Pancreas (tissue), 10 donors: ENCODE data around the gene AIG1. TPM values are rescaled to one million over a fixed set of nuclear protein-coding genes. Genes with fewer than 3 reads are reported as not detected.

Experiments
- ATAC-seq, 4 donors: fragments of 200-7000 bp; cut with Tn5 transposase; one replicate each; pipeline versions ENCODE4 v1.8.0 to v1.9.1; 2020; ENCODE audit warnings: mild to moderate bottlenecking in 4 of 4, moderate library complexity in 4 of 4
- DNase-seq, 6 donors: peaks; one replicate each; pipeline ENCODE4 v3.0.0-alpha.2; 2020
- FAIRE-seq: peaks from 2 replicates; lab custom pipeline; 2012; peaks lifted over from hg19 to GRCh38; lab: Jason Lieb, UNC
- H3K27ac ChIP-seq, 4 donors: fragments of 200-600 bp; sonication (generic); 1 replicate in 3 of 4; 2 replicates in 1 of 4; pipeline versions ENCODE4 v1.5.0 to v1.8.0; 2020
- H3K27me3 ChIP-seq, 4 donors: fragments of 200-600 bp; one replicate each; pipeline ENCODE4 v1.8.0; 2021
- H3K36me3 ChIP-seq, 3 donors: fragments of 200-600 bp; sonication (generic) in 1 of 3; one replicate each; pipeline versions ENCODE4 v1.5.0 to v1.8.0; 2020 to 2021
- H3K4me1 ChIP-seq, 3 donors: fragments of 200-600 bp; one replicate each; pipeline ENCODE4 v1.8.0; 2021
- H3K4me3 ChIP-seq, 4 donors: fragments of 200-600 bp; sonication (generic) in 2 of 4; one replicate each; pipeline versions ENCODE4 v1.5.0 to v1.8.0; 2020 to 2021
- H3K9me3 ChIP-seq, 4 donors: fragments of 200-600 bp; one replicate each; pipeline ENCODE4 v1.8.0; 2021
- CTCF ChIP-seq, 4 donors: fragments of 200-600 bp; sonication (generic) in 3 of 4; IDR thresholded peaks; one replicate each; pipeline versions ENCODE4 v1.5.0 to v1.8.0; 2021; ENCODE audit warnings: antibody characterized with exemption in 4 of 4
- WGBS, 2 donors: extraction: QIAGEN DNeasy Blood & Tissue Kit; methylation state at CpG; one replicate each; pipeline ENCODE4 v1.1.7; 2013; 5-methylcytosine and 5-hydroxymethylcytosine counted together
- intact Hi-C, 3 donors: fragments of 100-400 bp; cut with DNase I; formaldehyde crosslinking; loops; one replicate each; pipeline versions ENCODE4 v1.11.1 to v1.14.2; 2022
- polyA plus RNA-seq, 2 donors: library from polyadenylated mRNA; stranded (reverse); fragments of 200-250 nt; gene quantifications; one replicate each; pipeline ENCODE4 v1.2.3, GENCODE V29; 2013
- total RNA-seq, 6 donors: library from RNA; stranded (reverse); fragmentation: NEBNext Ultra II Directional in 4 of 6; extraction: Animal tissue kit (Norgen Biotek cat#: 25700) in 4 of 6; gene quantifications; one replicate each; pipeline versions ENCODE4 v1.2.1 to v1.2.4, GENCODE V29; 2021 to 2023
- donor health status: healthy with polysubstance abuse.
- donor health status: DM: no; HTN: no; CAD: no; lungs with moderate emphysema.
- donor health status: DM: no; HTN: no; CAD: no.
- donor health status: control.
- donor health status: control.
- donor health status: Bipolar disorder and iron deficiency.
- donor health status: DM: yes; HTN: yes; CAD: no.
- donor health status: DM: no; HTN: no; CAD: no.
- donor health status: DM: no; HTN: no; CAD: no.
- donor health status: DM: yes; HTN: yes; CAD: no.

Gene AIG1
- total and polyA plus RNA-seq, 8 donors = 8.7 to 28.9 (median 14.9) TPM

- 97 to 98% methylated on average over 7 of the region's 7 CpGs for WGBS, 2 donors
- Histone ChIP-seq H3K9me3 (no peaks in the 10 kb centered on the region), H3K27ac (no peak overlapping the region), H3K27me3 (no peaks in the 10 kb centered on the region), H3K4me1 (no peaks in the 10 kb centered on the region), H3K36me3 (no peaks in the 10 kb centered on the region), H3K4me3 (no peak overlapping the region)
- no peak for TF ChIP-seq CTCF (IDR thresholded peaks at IDR 0.05)
- ATAC-seq (no peak), DNase-seq (no peak), FAIRE-seq (no peak)
- intact Hi-C loops = no loop called here
These were observed 200.2 kb downstream of the AIG1 start for GRCh38 chr6:143260857-143261256.

- Histone ChIP-seq H3K27ac (no peak overlapping the region), H3K9me3 (no peaks in the 10 kb centered on the region), H3K27me3 (no peaks in the 10 kb centered on the region), H3K36me3 (no peaks in the 10 kb centered on the region), H3K4me1 (no peaks in the 10 kb centered on the region), H3K4me3 (no peak overlapping the region)
- intact Hi-C loops = no loop called here
- ATAC-seq (no peak), DNase-seq (no peak), FAIRE-seq (no peak)
- no peak for TF ChIP-seq CTCF (IDR thresholded peaks at IDR 0.05)
- WGBS, 2 donors = 88 to 92% methylated on average over 3 of the region's 3 CpGs
These were observed 201.3 kb downstream of the AIG1 start for GRCh38 chr6:143261899-143262436.

- FAIRE-seq (no peak), ATAC-seq (no peak), DNase-seq (no peak)
- Histone ChIP-seq H3K4me3 (no peak overlapping the region), H3K27ac (no peak overlapping the region), H3K36me3 (no peaks in the 10 kb centered on the region), H3K27me3 (no peaks in the 10 kb centered on the region), H3K4me1 (no peaks in the 10 kb centered on the region), H3K9me3 (no peaks in the 10 kb centered on the region)
- intact Hi-C loops = no loop called here
- TF ChIP-seq CTCF (IDR thresholded peaks at IDR 0.05) = no peak
- 90 to 98% methylated on average over 2 of the region's 2 CpGs for WGBS, 2 donors
These were observed 202.2 kb downstream of the AIG1 start for GRCh38 chr6:143262859-143263258.

GRCh38 chr6:143264379-143264778, 203.7 kb downstream of the AIG1 start:
- no peaks in the 10 kb centered on the region for H3K36me3 ChIP-seq
- H3K27me3 ChIP-seq = no peaks in the 10 kb centered on the region
- DNase-seq (no peak), FAIRE-seq (no peak), ATAC-seq (no peak)
- H3K9me3 ChIP-seq = no peaks in the 10 kb centered on the region
- no peak for TF ChIP-seq CTCF (IDR thresholded peaks at IDR 0.05)
- no peaks in the 10 kb centered on the region for H3K4me1 ChIP-seq
- no peak overlapping the region for H3K4me3 ChIP-seq
- WGBS, 2 donors = 92 to 94% methylated on average over 5 of the region's 5 CpGs
- H3K27ac ChIP-seq = no peak overlapping the region
- intact Hi-C loops = no loop called here

- no peak overlapping the region for H3K27ac ChIP-seq
- H3K4me3 ChIP-seq = no peak overlapping the region
- DNase-seq = no peak
- intact Hi-C loops = no loop called here
- ATAC-seq = no peak
- 82% methylated on average over 4 of the region's 4 CpGs for WGBS, 2 donors
- no peaks in the 10 kb centered on the region for H3K27me3 ChIP-seq
- H3K9me3 ChIP-seq = no peaks in the 10 kb centered on the region
- H3K4me1 ChIP-seq = no peaks in the 10 kb centered on the region
- TF ChIP-seq CTCF (IDR thresholded peaks at IDR 0.05) = no peak
- H3K36me3 ChIP-seq = no peaks in the 10 kb centered on the region
- no peak for FAIRE-seq
These were observed 204.5 kb downstream of the AIG1 start for GRCh38 chr6:143264986-143265764.
